Thoracic aorta (tissue), 2 donors: ENCODE data around the gene BICD1. TPM values are rescaled to one million over a fixed set of nuclear protein-coding genes. Genes with fewer than 3 reads are reported as not detected.
A peak's percentile ranks its signal among the peaks of the same experiment; 100 is the strongest.

Source experiments
- ATAC-seq: fragments of 150-250 bp; one replicate; pipeline ENCODE4 v1.8.0; 2017; ENCODE audit warnings: low read depth; ENCODE audit not compliant: insufficient number of reproducible peaks, low FRiP score
- DNase-seq: peaks from one replicate; pipeline ENCODE4 v3.0.0-alpha.2; 2020; ENCODE audit warnings: low spot score
- H3K27ac ChIP-seq, 2 donors: fragments of 200-600 bp; sonication (generic); 1 replicate in 1 of 2; 2 replicates in 1 of 2; pipeline ENCODE4 v1.5.1; 2016; ENCODE audit warnings: mild to moderate bottlenecking in 2 of 2, moderate library complexity in 2 of 2
- H3K27me3 ChIP-seq: fragments of 200-600 bp; sonication (generic); replicated peaks from 2 replicates; pipeline ENCODE4 v1.6.0; 2016; ENCODE audit warnings: mild to moderate bottlenecking; ENCODE audit not compliant: insufficient read depth
- H3K36me3 ChIP-seq: fragments of 200-600 bp; sonication (generic); one replicate; pipeline ENCODE4 v1.5.1; 2016
- H3K4me1 ChIP-seq, 2 donors: fragments of 200-600 bp; sonication (generic); 1 replicate in 1 of 2; 2 replicates in 1 of 2; pipeline versions ENCODE4 v1.5.1 to v1.6.0; 2016; ENCODE audit warnings: low read depth in 2 of 2, mild to moderate bottlenecking in 1 of 2; ENCODE audit not compliant: control insufficient read depth in 1 of 2
- H3K4me3 ChIP-seq: fragments of 200-600 bp; sonication (generic); 2 replicates; pipeline ENCODE4 v1.5.1; 2016; ENCODE audit warnings: mild to moderate bottlenecking
- H3K9me3 ChIP-seq: fragments of 200-600 bp; sonication (generic); 2 replicates; pipeline ENCODE4 v1.5.1; 2016
- CTCF ChIP-seq: fragments of 200-600 bp; sonication (generic); IDR thresholded peaks from one replicate; pipeline ENCODE4 v1.5.1; 2019; ENCODE audit warnings: antibody characterized with exemption
- total RNA-seq, 2 donors: library from RNA; depleted of rRNA; stranded (reverse); fragments of >200 nt; gene quantifications; one replicate each; pipeline versions ENCODE4 v1.1.0 to v1.2.3, GENCODE V29; 2016

The BICD1 gene
- total RNA-seq, result 10 to 100 TPM; 18.7 to 44.7 TPM

- DNase-seq (peak; percentile 70), ATAC-seq (peak; percentile 79)
- TF ChIP-seq CTCF, result peak; percentile 28
- H3K9me3 ChIP-seq, result no peaks in the 10 kb centered on the region
- peak within 1 kb of the TSS; percentile 89 for H3K4me3 ChIP-seq
- H3K27me3 ChIP-seq, result no peaks in the 10 kb centered on the region
- peak within 1 kb of the TSS; percentile 89 to 90 for H3K27ac ChIP-seq
- H3K4me1 ChIP-seq, result peaks cover 3 to 21% of the 10 kb centered on the region in 2 donors
- H3K36me3 ChIP-seq, result no peaks in the 10 kb centered on the region
Measured at GRCh38 chr12:32106517-32107358, at the start of gene BICD1. Gene BICD1 (plus strand): TSS chr12:32106847. CDS start chr12:32107332, 485 bp downstream.

GRCh38 chr12:32061033-32061432 lies 45.6 kb upstream of the BICD1 start:
- Histone ChIP-seq H3K9me3 (no peaks in the 10 kb centered on the region), H3K4me1 (no peaks in the 10 kb centered on the region), H3K36me3 (no peaks in the 10 kb centered on the region), H3K27me3 (no peaks in the 10 kb centered on the region), H3K27ac (no peak overlapping the region), H3K4me3 (no peak overlapping the region)
- TF ChIP-seq CTCF, result no peak
- ATAC-seq, result no peak
- DNase-seq, result no peak

GRCh38 chr12:32062881-32063280 lies 43.8 kb upstream of the BICD1 start:
- Histone ChIP-seq H3K27ac (no peak overlapping the region), H3K4me3 (no peak overlapping the region), H3K4me1 (no peaks in the 10 kb centered on the region), H3K27me3 (no peaks in the 10 kb centered on the region), H3K9me3 (no peaks in the 10 kb centered on the region), H3K36me3 (no peaks in the 10 kb centered on the region)
- ATAC-seq, result no peak
- no peak for TF ChIP-seq CTCF
- no peak for DNase-seq

GRCh38 chr12:32063796-32064195 lies 42.9 kb upstream of the BICD1 start:
- DNase-seq, result no peak
- no peaks in the 10 kb centered on the region for H3K27me3 ChIP-seq

More at GRCh38 chr12:32063796-32064195, 42.9 kb upstream of the BICD1 start:
- Histone ChIP-seq H3K27ac (no peak overlapping the region), H3K36me3 (no peaks in the 10 kb centered on the region), H3K4me3 (no peak overlapping the region), H3K4me1 (no peaks in the 10 kb centered on the region), H3K9me3 (no peaks in the 10 kb centered on the region)
- ATAC-seq, result no peak
- no peak for TF ChIP-seq CTCF
